DMS 273 treated with DMSO at 0.1 percent for 48 hours (cell line): ENCODE results near the gene PPP1R26.

ENCODE experiments used
- DNase-seq: peaks from one replicate; lab custom pipeline; 2025; lab: John Stamatoyannopoulos, UW

PPP1R26 gene

GRCh38 chr9:135464181-135464580 lies 15.4 kb upstream of the PPP1R26 start:
- no peak for DNase-seq

GRCh38 chr9:135468854-135469521 lies 10.6 kb upstream of the PPP1R26 start:
- DNase-seq = no peak

GRCh38 chr9:135471791-135472640 lies 7.6 kb upstream of the PPP1R26 start:
- DNase-seq = no peak

GRCh38 chr9:135473972-135474543 lies 5.5 kb upstream of the PPP1R26 start:
- DNase-seq = no peak

- peak; percentile 45 for DNase-seq
These were observed 4.7 kb upstream of the PPP1R26 start for GRCh38 chr9:135474915-135475314.

GRCh38 chr9:135476561-135477355 lies 2.8 kb upstream of the PPP1R26 start:
- no peak for DNase-seq

GRCh38 chr9:135478191-135478590 lies 1.4 kb upstream of the PPP1R26 start:
- DNase-seq = no peak

- DNase-seq = no peak
These were observed 633 bp upstream of the PPP1R26 start for GRCh38 chr9:135478829-135479468.

GRCh38 chr9:135480071-135480939 lies 723 bp downstream of the PPP1R26 start:
- DNase-seq = no peak

GRCh38 chr9:135480940-135481310 lies 1.3 kb downstream of the PPP1R26 start:
- no peak for DNase-seq

GRCh38 chr9:135482015-135482754 lies 2.6 kb downstream of the PPP1R26 start:
- DNase-seq = no peak

- DNase-seq = no peak
These were observed 5.1 kb downstream of the PPP1R26 start for GRCh38 chr9:135484460-135485277.

GRCh38 chr9:135485385-135485784 lies 5.8 kb downstream of the PPP1R26 start:
- DNase-seq = no peak

- no peak for DNase-seq
These were observed 6.2 kb downstream of the PPP1R26 start for GRCh38 chr9:135485832-135486231.

GRCh38 chr9:135486267-135487065 lies 6.9 kb downstream of the PPP1R26 start:
- no peak for DNase-seq

- no peak for DNase-seq
These were observed 7.9 kb downstream of the PPP1R26 start for GRCh38 chr9:135487281-135488012.

GRCh38 chr9:135488013-135488330 lies 8.4 kb downstream of the PPP1R26 start:
- DNase-seq = no peak

GRCh38 chr9:135488527-135488926 lies 8.9 kb downstream of the PPP1R26 start:
- no peak for DNase-seq
